Mesendoderm (in vitro differentiated cells): ENCODE measurements around the gene INPP1.

Source experiments
- DNase-seq: peaks from one replicate; pipeline ENCODE4 v3.0.0; 2013
- H2AK5ac ChIP-seq: 2 replicates; pipeline ENCODE4 v1.6.1; 2013; ENCODE audit warnings: low read length, inconsistent platforms
- H2BK120ac ChIP-seq: 2 replicates; pipeline ENCODE4 v1.6.1; 2013; ENCODE audit warnings: low read depth, mild to moderate bottlenecking, low read length, moderate library complexity, mixed read lengths
- H2BK15ac ChIP-seq: replicated peaks from 2 replicates; pipeline ENCODE4 v1.6.1; 2013; ENCODE audit warnings: low read depth, mild to moderate bottlenecking, moderate library complexity
- H2BK5ac ChIP-seq: 2 replicates; pipeline ENCODE4 v1.6.1; 2013; ENCODE audit warnings: low read length, inconsistent platforms
- H3K18ac ChIP-seq: 2 replicates; pipeline ENCODE4 v1.6.1; 2013; ENCODE audit warnings: mild to moderate bottlenecking, low read length, mixed read lengths
- H3K23ac ChIP-seq: one replicate; pipeline ENCODE4 v1.6.1; 2013; ENCODE audit warnings: low read length
- H3K27ac ChIP-seq: 2 replicates; pipeline ENCODE4 v1.5.1; 2013; ENCODE audit warnings: low read depth, mild to moderate bottlenecking, inconsistent platforms, low read length, moderate library complexity
- H3K27me3 ChIP-seq: 2 replicates; pipeline ENCODE4 v1.6.1; 2013; ENCODE audit warnings: low read length, control low read depth, mild to moderate bottlenecking, inconsistent platforms; ENCODE audit not compliant: insufficient read depth, poor library complexity
- H3K36me3 ChIP-seq: 2 replicates; pipeline ENCODE4 v1.6.1; 2013; ENCODE audit warnings: low read length, inconsistent platforms; ENCODE audit not compliant: control insufficient read depth, insufficient read depth
- H3K4ac ChIP-seq: one replicate; pipeline ENCODE4 v1.6.1; 2013; ENCODE audit warnings: low read depth, mild to moderate bottlenecking, low read length, moderate library complexity
- H3K4me1 ChIP-seq: 2 replicates; pipeline ENCODE4 v1.6.1; 2013; ENCODE audit warnings: low read depth, low read length, inconsistent platforms; ENCODE audit not compliant: control insufficient read depth
- H3K4me2 ChIP-seq: 2 replicates; pipeline ENCODE4 v1.6.1; 2013; ENCODE audit warnings: low read length
- H3K4me3 ChIP-seq: 2 replicates; pipeline ENCODE4 v1.5.1; 2013; ENCODE audit warnings: mild to moderate bottlenecking, low read length
- H3K56ac ChIP-seq: one replicate; pipeline ENCODE4 v1.6.1; 2013; ENCODE audit warnings: low read length
- H3K79me1 ChIP-seq: 2 replicates; pipeline ENCODE4 v1.6.1; 2013; ENCODE audit warnings: low read length, inconsistent platforms
- H3K79me2 ChIP-seq: 2 replicates; pipeline ENCODE4 v1.6.1; 2013; ENCODE audit warnings: mild to moderate bottlenecking, low read length; ENCODE audit not compliant: control insufficient read depth, insufficient read depth
- H3K9ac ChIP-seq: 2 replicates; pipeline ENCODE4 v1.6.1; 2013; ENCODE audit warnings: low read length, inconsistent platforms
- H4K5ac ChIP-seq: one replicate; pipeline ENCODE4 v1.6.1; 2013; ENCODE audit warnings: low read length
- H4K8ac ChIP-seq: one replicate; pipeline ENCODE4 v1.6.1; 2013; ENCODE audit warnings: low read depth, mild to moderate bottlenecking, control low read depth, low read length, moderate library complexity
- WGBS: extraction: QIAGEN DNeasy Blood & Tissue Kit; methylation state at CpG from one replicate; pipeline ENCODE4 v1.1.7; 2013; ENCODE audit warnings: low lambda C conversion rate, missing lambda C conversion rate; ENCODE audit not compliant: insufficient coverage; ENCODE audit errors: extremely low coverage; 5-methylcytosine and 5-hydroxymethylcytosine counted together

The INPP1 gene

DNA sequence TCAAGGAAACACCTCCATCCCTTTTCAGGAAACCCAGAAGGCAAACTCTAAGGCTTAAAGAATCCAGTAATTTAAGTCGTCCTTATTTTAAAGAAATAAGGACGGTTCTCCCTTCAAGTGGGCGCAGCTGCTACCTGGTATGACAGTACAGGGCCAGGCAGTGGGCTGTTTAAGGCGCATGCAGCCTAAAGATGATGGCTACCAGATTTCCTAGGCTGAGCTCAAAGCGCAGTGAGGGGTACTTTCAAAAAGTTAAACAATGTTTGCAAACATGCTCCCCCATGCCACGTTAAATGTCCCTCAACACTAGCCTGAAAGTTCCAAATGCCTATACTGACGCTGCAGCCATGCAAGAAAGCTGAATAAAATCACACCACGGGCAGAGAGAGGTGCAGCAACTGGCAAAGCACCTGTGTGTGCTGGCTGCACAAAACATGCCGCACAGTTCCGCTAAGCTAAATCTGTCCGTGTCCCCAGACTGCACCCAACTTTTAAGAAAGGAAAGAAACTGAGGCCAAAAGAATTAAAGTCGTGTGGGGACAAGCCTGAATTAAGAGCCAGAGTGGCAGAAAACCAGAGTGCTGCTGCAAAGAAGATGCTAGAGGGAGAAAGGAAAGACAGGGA is 24.3 kb upstream of the INPP1 start:
- Histone ChIP-seq H3K4me3 (peak overlapping the region; percentile 83), H3K9ac (peak overlapping the region; percentile 72), H3K23ac (no peak overlapping the region), H3K18ac (peak overlapping the region; percentile 42), H2BK15ac (no peak overlapping the region), H3K27ac (no peak overlapping the region), H3K79me2 (peaks cover 4% of the 10 kb centered on the region), H2BK5ac (no peak overlapping the region), H3K36me3 (no peaks in the 10 kb centered on the region), H3K79me1 (peaks cover 8% of the 10 kb centered on the region), H4K8ac (no peak overlapping the region), H2BK120ac (no peak overlapping the region), H3K4ac (no peak overlapping the region), H2AK5ac (no peak overlapping the region), H4K5ac (no peak overlapping the region), H3K4me2 (peak overlapping the region; percentile 59), H3K27me3 (no peaks in the 10 kb centered on the region), H3K4me1 (no peaks in the 10 kb centered on the region), H3K56ac (peak overlapping the region; percentile 91)
- WGBS: no CpG with 5 or more reads among the region's 12 CpGs
- no peak for DNase-seq

DNA sequence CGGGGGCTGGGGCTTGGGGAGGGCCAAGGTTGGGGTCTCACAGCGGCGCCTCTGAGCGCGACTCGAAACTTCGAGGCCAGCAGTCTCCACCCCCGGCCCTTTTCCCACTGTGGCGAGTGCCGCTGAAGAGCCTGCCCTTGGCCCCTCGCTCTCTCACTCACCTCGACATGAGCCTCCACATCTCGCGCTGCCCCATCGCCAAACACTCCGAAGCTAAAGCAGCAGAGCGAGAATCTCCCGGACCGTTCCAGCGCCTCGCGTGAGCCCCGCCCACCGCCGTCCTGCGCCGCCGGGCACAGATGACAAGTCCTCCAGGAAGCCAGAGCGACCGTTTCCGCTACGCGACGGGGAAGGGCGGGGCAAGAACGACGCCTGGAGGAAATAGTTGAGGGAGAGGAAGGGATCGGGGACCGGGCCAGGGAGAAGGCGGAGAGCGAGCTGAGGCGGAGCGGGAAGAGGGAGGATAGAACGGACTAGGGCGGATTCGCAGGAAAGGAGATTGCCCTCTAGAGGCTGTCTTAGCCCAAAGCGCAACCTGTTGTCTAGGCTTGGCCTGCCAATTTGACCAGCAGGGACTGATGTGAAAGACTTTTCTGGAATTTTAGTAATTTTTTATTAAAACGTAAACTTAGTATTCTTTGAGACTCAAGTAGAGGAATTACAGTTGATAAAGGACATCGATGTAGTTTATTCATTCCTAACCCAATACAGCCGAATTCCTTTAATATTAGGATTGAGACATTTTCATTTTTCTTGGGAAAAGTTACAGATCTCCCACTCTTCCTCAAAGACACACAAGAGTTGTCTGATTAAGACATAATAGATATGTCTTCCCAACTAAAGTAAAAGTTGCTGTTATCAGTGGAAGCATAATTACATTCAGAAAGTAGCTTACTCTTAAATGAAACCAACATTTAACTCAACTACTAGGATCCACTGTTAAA is 23.6 kb upstream of the INPP1 start, which contains the start of gene HIBCH:
Gene HIBCH (minus strand): TSS at position 272 of the 944 bp plus-strand sequence. CDS start 76 bp downstream, at position 196.
- no peak within 1 kb of the TSS for H4K8ac ChIP-seq
- H3K4me3 ChIP-seq: peak within 1 kb of the TSS; percentile 83
- H2AK5ac ChIP-seq: no peak within 1 kb of the TSS
- no CpG with 5 or more reads among the region's 50 CpGs for WGBS
- peak within 1 kb of the TSS; percentile 72 for H3K9ac ChIP-seq
- H4K5ac ChIP-seq: no peak within 1 kb of the TSS
- H3K4me1 ChIP-seq: no peaks in the 10 kb centered on the region
- DNase-seq: peak; percentile 100
- H2BK120ac ChIP-seq: no peak within 1 kb of the TSS
- H3K4me2 ChIP-seq: peak within 1 kb of the TSS; percentile 59
- no peak within 1 kb of the TSS for H3K23ac ChIP-seq
- no peaks in the 10 kb centered on the region for H3K36me3 ChIP-seq
- H3K18ac ChIP-seq: peak within 1 kb of the TSS; percentile 42
- no peak within 1 kb of the TSS for H3K4ac ChIP-seq
- peaks cover 8% of the 10 kb centered on the region for H3K79me1 ChIP-seq
- H2BK5ac ChIP-seq: no peak within 1 kb of the TSS
- peaks cover 4% of the 10 kb centered on the region for H3K79me2 ChIP-seq
- H3K27ac ChIP-seq: peak within 1 kb of the TSS; percentile 49
- peak within 1 kb of the TSS; percentile 91 for H3K56ac ChIP-seq
- H2BK15ac ChIP-seq: no peak within 1 kb of the TSS
- no peaks in the 10 kb centered on the region for H3K27me3 ChIP-seq

DNA sequence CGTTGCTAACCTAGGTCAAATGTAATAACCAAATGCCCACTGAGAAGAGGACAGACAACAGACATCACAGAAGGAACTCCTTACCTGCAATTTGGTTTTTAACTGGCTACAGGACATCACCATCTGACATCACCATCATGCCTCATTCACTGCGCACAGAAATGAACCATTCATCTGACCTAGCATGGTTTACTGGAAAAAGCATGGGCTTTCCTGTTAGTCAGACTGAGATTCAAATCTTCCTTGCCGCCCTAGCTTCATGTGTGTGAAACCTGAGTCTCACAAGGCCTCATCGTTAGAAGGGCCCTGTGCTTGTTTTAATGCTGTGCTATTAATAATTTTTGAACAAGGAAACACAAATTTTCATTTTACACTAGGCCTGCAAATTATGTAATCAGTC is 22.7 kb upstream of the INPP1 start:
- Histone ChIP-seq H2BK15ac (no peak overlapping the region), H3K79me2 (peaks cover 4% of the 10 kb centered on the region), H4K5ac (no peak overlapping the region), H3K4ac (no peak overlapping the region), H3K4me1 (no peaks in the 10 kb centered on the region), H2BK5ac (no peak overlapping the region), H3K79me1 (peaks cover 8% of the 10 kb centered on the region), H3K18ac (no peak overlapping the region), H2BK120ac (no peak overlapping the region), H3K9ac (no peak overlapping the region), H4K8ac (no peak overlapping the region), H3K4me2 (no peak overlapping the region), H3K56ac (no peak overlapping the region), H3K27me3 (no peaks in the 10 kb centered on the region), H3K4me3 (no peak overlapping the region), H3K27ac (no peak overlapping the region), H3K36me3 (no peaks in the 10 kb centered on the region), H2AK5ac (no peak overlapping the region), H3K23ac (no peak overlapping the region)
- no CpG with 5 or more reads among the region's 4 CpGs for WGBS
- no peak for DNase-seq

DNA sequence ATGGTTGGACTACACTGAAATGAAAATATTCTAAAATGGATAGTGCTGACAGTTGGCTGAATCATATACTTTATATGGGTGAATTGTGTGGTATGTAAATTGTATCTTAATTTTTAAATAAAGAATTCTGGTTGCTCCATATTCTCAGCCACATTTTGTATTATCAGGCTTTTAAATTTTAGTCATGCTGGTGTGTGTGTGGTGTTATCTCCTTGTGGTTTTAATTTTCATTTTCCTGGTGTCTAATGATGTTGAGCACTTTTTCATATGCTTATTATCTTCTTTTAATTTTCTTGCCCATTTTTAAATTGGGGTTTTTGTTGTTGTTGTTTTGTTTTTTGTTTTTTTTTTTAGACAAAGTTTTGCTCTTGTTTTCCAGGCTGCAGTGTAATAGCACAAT is 20.0 kb upstream of the INPP1 start:
- H3K56ac ChIP-seq: no peak overlapping the region

DNA sequence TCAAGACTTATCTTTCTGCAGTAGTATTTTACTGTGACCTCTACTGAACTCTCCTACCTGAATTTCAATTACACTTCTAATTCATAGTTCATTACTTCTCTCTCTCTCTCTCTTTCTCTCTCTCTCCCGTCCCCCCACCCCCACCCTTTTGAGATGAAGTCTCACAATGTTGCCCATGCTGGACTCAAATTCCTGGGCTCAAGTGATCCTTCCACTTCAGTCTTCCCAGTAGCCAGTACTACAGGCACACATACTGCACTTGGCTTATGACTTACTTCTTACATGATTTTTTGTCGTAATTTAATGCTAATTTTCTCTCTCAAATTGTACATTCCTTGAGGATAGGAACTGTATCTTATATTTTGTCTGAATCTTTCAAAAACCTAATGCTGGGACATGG is 17.8 kb upstream of the INPP1 start:
- Histone ChIP-seq H3K4me2 (no peak overlapping the region), H3K79me1 (no peaks in the 10 kb centered on the region), H3K36me3 (no peaks in the 10 kb centered on the region), H3K23ac (no peak overlapping the region), H2BK15ac (no peak overlapping the region), H3K18ac (no peak overlapping the region), H4K8ac (no peak overlapping the region), H3K9ac (no peak overlapping the region), H3K4ac (no peak overlapping the region), H3K4me3 (no peak overlapping the region), H3K27me3 (no peaks in the 10 kb centered on the region), H3K4me1 (no peaks in the 10 kb centered on the region), H3K27ac (no peak overlapping the region), H3K56ac (no peak overlapping the region), H3K79me2 (no peaks in the 10 kb centered on the region), H2BK5ac (no peak overlapping the region), H2BK120ac (no peak overlapping the region), H4K5ac (no peak overlapping the region), H2AK5ac (no peak overlapping the region)
- WGBS: 100% methylated on average over 1 of the region's 2 CpGs
- DNase-seq: no peak

More for the DNA sequence above, 20.0 kb upstream of the INPP1 start:
- no peak overlapping the region for H3K18ac ChIP-seq
- H3K4ac ChIP-seq: no peak overlapping the region
- H4K8ac ChIP-seq: no peak overlapping the region
- peaks cover 1% of the 10 kb centered on the region for H3K79me1 ChIP-seq
- H3K4me1 ChIP-seq: no peaks in the 10 kb centered on the region
- DNase-seq: no peak
- peaks cover 1% of the 10 kb centered on the region for H3K79me2 ChIP-seq
- no peak overlapping the region for H3K23ac ChIP-seq
- no peak overlapping the region for H3K4me2 ChIP-seq
- no peak overlapping the region for H2AK5ac ChIP-seq
- H3K36me3 ChIP-seq: no peaks in the 10 kb centered on the region
- no peak overlapping the region for H3K4me3 ChIP-seq
- H3K27me3 ChIP-seq: no peaks in the 10 kb centered on the region
- no peak overlapping the region for H3K27ac ChIP-seq
- no peak overlapping the region for H2BK15ac ChIP-seq
- H2BK5ac ChIP-seq: no peak overlapping the region
- H2BK120ac ChIP-seq: no peak overlapping the region
- H3K9ac ChIP-seq: no peak overlapping the region
- no peak overlapping the region for H4K5ac ChIP-seq
